Endometrial microvascular endothelial cells (primary cell): ENCODE results near the gene GSTO1. TPM values are rescaled to one million over a fixed set of nuclear protein-coding genes. Genes with fewer than 3 reads are reported as not detected.

ENCODE experiments used
- in situ Hi-C: cut with HindIII; loops from 2 replicates; pipeline ENCODE4 v1.10.0; 2017; ENCODE audit warnings: low sequenced_read_pairs, low pct_unique_long_range_greater_than_20kb; ENCODE audit errors: inconsistent ontology term
- total RNA-seq: library from RNA; depleted of rRNA; stranded (reverse); fragments of >200 nt; gene quantifications from one replicate; pipeline ENCODE4 v1.2.3, GENCODE V29; 2015; ENCODE audit errors: inconsistent ontology term

GSTO1 gene
- total RNA-seq, 1 donor from 2014 or later = 250 TPM

DNA sequence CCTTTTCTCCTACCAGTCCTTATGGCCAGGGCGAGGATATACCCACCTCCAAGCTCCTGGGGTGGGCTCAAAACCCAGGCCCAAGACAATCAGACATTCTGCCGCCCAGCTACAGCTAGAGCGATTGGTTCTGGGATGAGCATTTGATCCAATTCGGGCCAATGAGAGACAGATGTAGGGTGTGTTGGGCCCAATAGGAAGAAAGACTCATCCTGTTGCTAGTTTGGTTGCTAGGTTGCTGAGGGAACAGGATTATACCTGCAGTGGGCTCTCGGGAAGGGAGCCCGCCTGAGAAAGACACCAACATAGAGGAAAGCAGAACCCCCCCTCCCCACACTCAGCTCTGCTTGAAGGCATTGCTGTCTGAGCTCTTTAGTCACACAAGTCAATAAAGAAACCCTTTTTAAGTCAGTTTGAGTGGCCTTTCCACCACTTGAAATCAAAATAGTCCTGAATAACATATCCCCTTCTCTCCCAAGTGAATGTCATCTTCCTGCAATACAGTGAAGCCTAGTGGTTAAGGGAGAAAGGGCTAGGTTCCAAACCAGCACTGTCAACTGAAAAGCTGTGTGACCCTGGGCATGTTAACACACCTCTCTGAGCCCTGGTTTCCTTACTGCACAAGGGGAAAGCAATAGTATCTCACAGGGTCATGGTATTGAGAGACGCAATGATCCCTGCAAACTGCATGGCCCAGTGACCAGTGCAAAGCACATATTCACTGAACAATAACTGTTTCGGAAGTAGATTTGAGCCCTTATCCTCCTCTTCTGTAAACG, 61.8 kb downstream of the GSTO1 start:
- in situ Hi-C loops = no loop called here

Other genes starting within 250 kb of the GSTO1 start
- gene COL17A1, start 169.0 kb upstream of the GSTO1 start, total RNA-seq = 5.7 TPM
- gene SFR1, start 132.7 kb upstream of the GSTO1 start, total RNA-seq = 11.5 TPM
- gene CFAP43, start 22.5 kb upstream of the GSTO1 start, total RNA-seq = 0.56 TPM
- gene GSTO2, start 14.3 kb downstream of the GSTO1 start, total RNA-seq = 0.19 TPM
- 51.8 TPM for gene ITPRIP, start 83.6 kb downstream of the GSTO1 start, total RNA-seq
- gene CFAP58, start 98.9 kb downstream of the GSTO1 start, total RNA-seq = 0.28 TPM